CD4-positive, alpha-beta T cell (primary cell): Measurements from ENCODE around the gene LBX2. TPM values are rescaled to one million over a fixed set of nuclear protein-coding genes. Genes with fewer than 3 reads are reported as not detected.

Experiments used
- ATAC-seq: fragments of 200-7000 bp; cut with Tn5 transposase; one replicate; pipeline ENCODE4 v1.10.0; 2022; ENCODE audit warnings: mild to moderate bottlenecking; ENCODE audit not compliant: poor library complexity
- CTCF ChIA-PET: fragments of 350-600 bp; sonication (Branson Sonifier 250); formaldehyde crosslinking; loops from one replicate; lab custom pipeline; 2021; ENCODE audit warnings: antibody characterized with exemption, inconsistent platforms; lab: Charles Lee
- POLR2A ChIA-PET: fragments of 350-600 bp; sonication (Branson Sonifier 250); formaldehyde crosslinking; loops from one replicate; lab custom pipeline; 2021; ENCODE audit warnings: antibody characterized with exemption, inconsistent platforms; lab: Charles Lee
- DNase-seq, 14 experiments: peaks; one replicate each; pipeline ENCODE4 v3.0.0-alpha.2; 2013 to 2020; ENCODE audit warnings: mixed read lengths in 2 of 14
- H3K27ac ChIP-seq, 2 donors: one replicate each; pipeline versions ENCODE4 v1.5.1 to v1.7.0; 2013; ENCODE audit warnings: low read length in 2 of 2, low read depth in 1 of 2, mild to moderate bottlenecking in 1 of 2
- H3K27me3 ChIP-seq, 2 experiments: 1 replicate in 1 of 2; 2 replicates in 1 of 2; pipeline versions ENCODE4 v1.6.1 to v1.7.0; 2013; ENCODE audit warnings: low read length in 2 of 2, control low read depth in 1 of 2, mild to moderate bottlenecking in 1 of 2, moderate library complexity in 1 of 2; ENCODE audit not compliant: insufficient read depth in 2 of 2, control insufficient read depth in 1 of 2
- H3K36me3 ChIP-seq: one replicate; pipeline ENCODE4 v1.6.1; 2013; ENCODE audit warnings: low read length, control low read depth; ENCODE audit not compliant: insufficient read depth
- H3K4me1 ChIP-seq: one replicate; pipeline ENCODE4 v1.6.1; 2013; ENCODE audit warnings: low read length, control low read depth; ENCODE audit not compliant: insufficient read depth
- H3K4me3 ChIP-seq: one replicate; pipeline ENCODE4 v1.5.1; 2013; ENCODE audit warnings: mild to moderate bottlenecking, low read length, moderate library complexity
- H3K9me3 ChIP-seq, 2 experiments: 1 replicate in 1 of 2; 2 replicates in 1 of 2; pipeline versions ENCODE4 v1.6.1 to v1.7.0; 2013; ENCODE audit warnings: low read length in 2 of 2, mild to moderate bottlenecking in 2 of 2, control low read depth in 1 of 2, moderate library complexity in 1 of 2; ENCODE audit not compliant: control insufficient read depth in 1 of 2, insufficient read depth in 1 of 2
- H3K27ac Mint-ChIP-seq: one replicate; pipeline ENCODE4 v1.8.0; 2020; ENCODE audit warnings: mixed read lengths
- H3K27me3 Mint-ChIP-seq: one replicate; pipeline ENCODE4 v1.8.0; 2021; ENCODE audit warnings: mixed read lengths
- H3K36me3 Mint-ChIP-seq: one replicate; pipeline ENCODE4 v1.8.0; 2021; ENCODE audit warnings: low read depth, mixed read lengths
- H3K4me1 Mint-ChIP-seq: one replicate; pipeline ENCODE4 v1.8.0; 2021; ENCODE audit warnings: low read depth, mixed read lengths
- H3K4me3 Mint-ChIP-seq: one replicate; pipeline ENCODE4 v1.8.0; 2020; ENCODE audit warnings: mild to moderate bottlenecking, mixed read lengths
- H3K9me3 Mint-ChIP-seq: one replicate; pipeline ENCODE4 v1.8.0; 2020; ENCODE audit warnings: mixed read lengths
- intact Hi-C, 2 experiments: fragments of 100-400 bp; cut with DNase I in 1 of 2; cut with micrococcal nuclease in 1 of 2; formaldehyde crosslinking; loops; one replicate each; pipeline versions ENCODE4 v1.15.1 to v1.9.0; 2023 to 2025; cut with DNase I, micrococcal nuclease
- total RNA-seq, 174 experiments: library from RNA in 2 of 174; stranded (reverse) in 2 of 174; gene quantifications; one replicate each; pipeline ENCODE4 v1.2.3 and lab custom pipeline; 2021 to 2026
- TF ChIP-seq, protein P1 (sequence below): fragments of 200-600 bp; IDR thresholded peaks from one replicate; pipeline ENCODE4 v1.8.0; 2022; ENCODE audit warnings: antibody characterized with exemption, mild to moderate bottlenecking

Gene LBX2
- total RNA-seq, 2 experiments from 2014 or later, result not detected

GRCh38 chr2:74516650-74517049 is 17.2 kb upstream of the LBX2 start:
- peaks cover 18% of the 10 kb centered on the region for H3K4me1 Mint-ChIP-seq
- no peak for ATAC-seq
- no peaks in the 10 kb centered on the region for H3K36me3 Mint-ChIP-seq
- Histone ChIP-seq H3K27ac (no peak overlapping the region), H3K9me3 (peaks cover 0 to 36% of the 10 kb centered on the region in 2 experiments), H3K4me3 (peak overlapping the region; percentile 54), H3K4me1 (peaks cover 40% of the 10 kb centered on the region), H3K27me3 (peaks cover 73 to 84% of the 10 kb centered on the region in 2 experiments), H3K36me3 (no peaks in the 10 kb centered on the region)
- CTCF ChIA-PET, result interaction anchor here (1.2 kb wide), 1 partner anchor 14 kb away, joined by 3 read pairs; no protein-coding TSS in a partner anchor
- H3K27ac Mint-ChIP-seq, result no peak overlapping the region
- H3K4me3 Mint-ChIP-seq, result peak overlapping the region; percentile 85
- intact Hi-C loops, result no loop called here
- POLR2A ChIA-PET, result interaction anchor here (0.8 to 3.8 kb wide), 5 partner anchors 9 to 34 kb away, joined by 3 to 27 read pairs (median 5); partner anchors contain the start of genes AUP1, CCDC142, DQX1 and HTRA2
- no peaks in the 10 kb centered on the region for H3K9me3 Mint-ChIP-seq
- TF ChIP-seq, protein P1, sequence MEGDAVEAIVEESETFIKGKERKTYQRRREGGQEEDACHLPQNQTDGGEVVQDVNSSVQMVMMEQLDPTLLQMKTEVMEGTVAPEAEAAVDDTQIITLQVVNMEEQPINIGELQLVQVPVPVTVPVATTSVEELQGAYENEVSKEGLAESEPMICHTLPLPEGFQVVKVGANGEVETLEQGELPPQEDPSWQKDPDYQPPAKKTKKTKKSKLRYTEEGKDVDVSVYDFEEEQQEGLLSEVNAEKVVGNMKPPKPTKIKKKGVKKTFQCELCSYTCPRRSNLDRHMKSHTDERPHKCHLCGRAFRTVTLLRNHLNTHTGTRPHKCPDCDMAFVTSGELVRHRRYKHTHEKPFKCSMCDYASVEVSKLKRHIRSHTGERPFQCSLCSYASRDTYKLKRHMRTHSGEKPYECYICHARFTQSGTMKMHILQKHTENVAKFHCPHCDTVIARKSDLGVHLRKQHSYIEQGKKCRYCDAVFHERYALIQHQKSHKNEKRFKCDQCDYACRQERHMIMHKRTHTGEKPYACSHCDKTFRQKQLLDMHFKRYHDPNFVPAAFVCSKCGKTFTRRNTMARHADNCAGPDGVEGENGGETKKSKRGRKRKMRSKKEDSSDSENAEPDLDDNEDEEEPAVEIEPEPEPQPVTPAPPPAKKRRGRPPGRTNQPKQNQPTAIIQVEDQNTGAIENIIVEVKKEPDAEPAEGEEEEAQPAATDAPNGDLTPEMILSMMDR, result no peak
- peaks cover 89% of the 10 kb centered on the region for H3K27me3 Mint-ChIP-seq
- DNase-seq, result no peak

DNA sequence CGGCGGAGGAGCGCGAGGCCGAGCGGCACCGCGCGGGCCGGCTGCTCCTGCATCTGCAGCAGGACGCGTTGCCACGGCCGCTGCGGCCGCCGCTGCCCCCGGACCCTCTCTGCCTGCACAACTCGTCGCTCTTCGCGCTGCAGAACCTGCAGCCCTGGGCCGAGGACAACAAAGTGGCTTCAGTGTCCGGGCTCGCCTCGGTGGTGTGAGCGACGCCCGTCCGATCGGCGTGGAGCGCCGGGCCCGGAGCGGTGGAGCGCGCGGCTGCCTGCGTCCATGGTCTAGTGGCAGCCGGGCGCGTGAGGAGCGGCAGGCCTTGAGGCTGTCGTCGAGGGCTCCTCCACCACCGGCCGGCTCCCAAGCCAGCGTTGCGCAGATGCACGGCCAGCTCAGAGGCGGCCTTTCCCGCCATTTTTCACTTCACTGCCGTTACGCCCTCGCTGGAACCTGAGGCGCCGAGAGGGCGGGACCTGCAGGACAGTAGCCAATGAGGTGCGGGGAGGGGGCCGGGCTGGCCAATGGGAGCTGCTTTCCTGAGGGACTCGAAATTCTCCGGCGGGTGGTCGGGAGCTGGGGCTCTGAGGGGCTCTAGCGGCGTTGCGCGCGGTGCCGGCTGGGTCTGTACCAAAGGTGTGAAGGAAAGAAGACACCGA is 16.7 kb upstream of the LBX2 start:
- peaks cover 0 to 36% of the 10 kb centered on the region in 2 experiments for H3K9me3 ChIP-seq
- ChIA-PET CTCF (interaction anchor here (1.2 kb wide), 1 partner anchor 15 kb away, joined by 3 read pairs; no protein-coding TSS in a partner anchor), POLR2A (interaction anchor here (0.8 to 3.8 kb wide), 5 partner anchors 9 to 33 kb away, joined by 3 to 27 read pairs (median 5); partner anchors contain the start of genes AUP1, CCDC142, DQX1 and HTRA2)
- no peak overlapping the region for H3K27ac Mint-ChIP-seq
- peak overlapping the region; percentile 85 for H3K4me3 Mint-ChIP-seq
- ATAC-seq (peak; percentile 80), DNase-seq (peak; percentile 54 to 85 (median 68))
- H3K36me3 ChIP-seq, result no peaks in the 10 kb centered on the region
- H3K9me3 Mint-ChIP-seq, result no peaks in the 10 kb centered on the region
- intact Hi-C loops, result loop anchor here in 1 of 2 experiments (2.0 kb wide), 1 partner anchor 13 kb away; the partner anchor contains the start of genes AUP1 and HTRA2
- H3K27me3 Mint-ChIP-seq, result peaks cover 92% of the 10 kb centered on the region
- TF ChIP-seq, protein P1, result no peak
- peaks cover 40% of the 10 kb centered on the region for H3K4me1 ChIP-seq
- peaks cover 18% of the 10 kb centered on the region for H3K4me1 Mint-ChIP-seq
- H3K4me3 ChIP-seq, result peak overlapping the region; percentile 54
- no peaks in the 10 kb centered on the region for H3K36me3 Mint-ChIP-seq
- H3K27ac ChIP-seq, result no peak overlapping the region
- peaks cover 78 to 84% of the 10 kb centered on the region in 2 experiments for H3K27me3 ChIP-seq

- TF ChIP-seq, protein P1, result no peak
- peak overlapping the region; percentile 54 for H3K4me3 ChIP-seq
Observed at GRCh38 chr2:74515271-74515980, 16.0 kb upstream of the LBX2 start.

More at GRCh38 chr2:74515271-74515980, 16.0 kb upstream of the LBX2 start:
- Histone ChIP-seq H3K4me1 (peaks cover 40% of the 10 kb centered on the region), H3K9me3 (peaks cover 0 to 36% of the 10 kb centered on the region in 2 experiments), H3K36me3 (no peaks in the 10 kb centered on the region), H3K27ac (no peak overlapping the region), H3K27me3 (peaks cover 77 to 81% of the 10 kb centered on the region in 2 experiments)
- no peaks in the 10 kb centered on the region for H3K36me3 Mint-ChIP-seq
- intact Hi-C loops, result loop anchor here in 1 of 2 experiments (2.0 kb wide), 1 partner anchor 13 kb away; the partner anchor contains the start of genes AUP1 and HTRA2
- H3K9me3 Mint-ChIP-seq, result no peaks in the 10 kb centered on the region
- ATAC-seq (peak; percentile 10), DNase-seq (peak in 3 of 14 experiments; percentile 11 to 43 (median 34))
- H3K27ac Mint-ChIP-seq, result no peak overlapping the region
- H3K4me3 Mint-ChIP-seq, result peak overlapping the region; percentile 74
- CTCF ChIA-PET, result no interaction called here
- peaks cover 18% of the 10 kb centered on the region for H3K4me1 Mint-ChIP-seq
- POLR2A ChIA-PET, result interaction anchor here (1.1 to 3.8 kb wide), 5 partner anchors 8 to 15 kb away, joined by 4 to 27 read pairs (median 6); partner anchors contain the start of genes AUP1, DQX1, HTRA2 and PCGF1
- peaks cover 91% of the 10 kb centered on the region for H3K27me3 Mint-ChIP-seq
